Upper lobe of right lung (tissue), 1 donor: ENCODE data around the gene GNRH2. TPM values are rescaled to one million over a fixed set of nuclear protein-coding genes. Genes with fewer than 3 reads are reported as not detected.

Experiments
- ATAC-seq: fragments of 200-7000 bp; cut with Tn5 transposase; one replicate; pipeline ENCODE4 v1.9.1; 2020; ENCODE audit warnings: mild to moderate bottlenecking, moderate library complexity
- DNase-seq: peaks from one replicate; pipeline ENCODE4 v3.0.0-alpha.2; 2020
- H3K27ac ChIP-seq: fragments of 200-600 bp; one replicate; pipeline ENCODE4 v1.8.0; 2022
- H3K27me3 ChIP-seq: fragments of 200-600 bp; one replicate; pipeline ENCODE4 v1.8.0; 2022; ENCODE audit warnings: mild to moderate bottlenecking
- H3K36me3 ChIP-seq: fragments of 200-600 bp; one replicate; pipeline ENCODE4 v1.8.0; 2022
- H3K4me1 ChIP-seq: fragments of 200-600 bp; one replicate; pipeline ENCODE4 v1.8.0; 2022
- H3K4me3 ChIP-seq: fragments of 200-600 bp; one replicate; pipeline ENCODE4 v1.8.0; 2022; ENCODE audit warnings: mild to moderate bottlenecking
- H3K9me3 ChIP-seq: fragments of 200-600 bp; one replicate; pipeline ENCODE4 v1.8.0; 2022
- CTCF ChIP-seq: fragments of 200-600 bp; IDR thresholded peaks from one replicate; pipeline ENCODE4 v1.8.0; 2022; ENCODE audit warnings: antibody characterized with exemption
- intact Hi-C: fragments of 100-400 bp; cut with DNase I; formaldehyde crosslinking; loops from one replicate; pipeline ENCODE4 v1.11.0; 2022
- total RNA-seq: library from RNA; stranded (reverse); fragmentation: NEBNext Ultra II Directional; extraction: Animal tissue kit (Norgen Biotek cat#: 25700); gene quantifications from one replicate; pipeline ENCODE4 v1.2.1, GENCODE V29; 2021
- donor health status: DM: no; HTN: yes; CAD: no; lungs with severe emphysema.

The GNRH2 gene
- total RNA-seq, 1 donor from 2014 or later: not detected

DNA sequence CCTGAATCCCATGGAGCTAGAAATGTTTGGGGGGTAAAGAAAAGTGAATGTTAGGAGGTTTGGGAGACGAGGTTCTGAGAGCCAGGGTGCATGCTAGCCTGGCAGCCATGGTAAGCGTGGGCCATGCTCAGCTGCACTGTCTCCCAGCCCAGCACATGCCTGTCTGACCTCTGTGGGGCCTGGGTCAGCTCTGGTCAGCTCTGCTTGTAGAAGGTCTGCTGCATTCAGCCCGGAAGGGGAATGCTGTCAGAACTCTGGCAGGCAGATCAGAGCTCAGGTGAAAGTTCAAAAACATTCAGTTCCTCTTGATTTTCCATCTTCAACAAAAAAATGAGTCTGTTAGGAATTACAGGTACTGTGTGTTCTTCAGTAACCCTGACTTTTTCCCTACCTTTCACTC is 5.8 kb upstream of the GNRH2 start:
- peak; percentile 19 for DNase-seq
- Histone ChIP-seq H3K36me3 (peaks cover 57% of the 10 kb centered on the region), H3K27me3 (no peaks in the 10 kb centered on the region), H3K9me3 (no peaks in the 10 kb centered on the region), H3K4me3 (no peak overlapping the region), H3K4me1 (peaks cover 4% of the 10 kb centered on the region), H3K27ac (no peak overlapping the region)
- TF ChIP-seq CTCF: no peak
- intact Hi-C loops: no loop called here
- ATAC-seq: no peak

DNA sequence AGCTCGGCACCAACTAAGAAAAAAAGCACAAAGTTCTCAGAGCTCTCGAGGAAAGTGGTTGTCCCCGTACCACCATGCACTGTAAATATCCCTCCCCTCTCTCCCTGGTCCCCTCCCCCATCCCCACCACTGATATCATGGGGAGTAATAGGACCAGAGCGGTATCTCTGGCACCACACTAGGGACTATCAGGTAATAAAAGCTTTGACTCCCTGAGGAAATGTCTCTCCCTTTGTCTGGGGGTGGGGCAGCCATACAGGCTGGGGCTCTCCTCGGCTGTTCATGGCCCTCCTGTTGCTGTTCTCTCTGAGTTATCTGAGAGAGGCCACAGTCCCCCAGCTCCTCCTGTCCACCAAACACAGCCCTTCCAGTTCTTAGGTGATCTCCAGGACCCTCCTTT is 5.0 kb upstream of the GNRH2 start:
- Histone ChIP-seq H3K36me3 (peaks cover 57% of the 10 kb centered on the region), H3K4me3 (no peak overlapping the region), H3K9me3 (no peaks in the 10 kb centered on the region), H3K27me3 (no peaks in the 10 kb centered on the region), H3K4me1 (peaks cover 4% of the 10 kb centered on the region), H3K27ac (no peak overlapping the region)
- DNase-seq (no peak), ATAC-seq (no peak)
- intact Hi-C loops: no loop called here
- TF ChIP-seq CTCF: no peak

DNA sequence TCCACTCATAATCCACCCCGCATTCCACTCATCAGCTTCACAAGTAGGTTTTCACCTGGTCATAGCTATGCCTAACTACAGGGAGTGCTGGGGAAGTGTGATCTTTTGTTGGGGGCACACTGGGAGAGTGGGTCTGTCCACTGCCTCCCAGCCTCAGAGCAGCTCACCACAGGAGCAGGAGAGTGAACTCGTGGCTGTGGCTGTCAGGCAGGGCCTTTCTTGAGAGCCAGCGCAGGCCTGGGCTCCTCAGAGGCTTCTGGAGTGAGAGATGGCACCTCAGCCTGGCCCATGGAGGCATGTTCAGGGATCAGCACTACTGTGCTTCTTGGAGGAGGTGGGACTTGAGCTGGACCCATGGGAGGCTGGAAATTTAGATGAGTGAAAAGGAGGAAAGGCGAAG is 4.0 kb upstream of the GNRH2 start:
- intact Hi-C loops: no loop called here
- Histone ChIP-seq H3K9me3 (no peaks in the 10 kb centered on the region), H3K27me3 (no peaks in the 10 kb centered on the region), H3K27ac (no peak overlapping the region), H3K4me3 (no peak overlapping the region), H3K4me1 (peaks cover 4% of the 10 kb centered on the region), H3K36me3 (peaks cover 57% of the 10 kb centered on the region)
- ATAC-seq: no peak
- no peak for TF ChIP-seq CTCF
- DNase-seq: no peak

GRCh38 chr20:3040086-3040485 is 3.3 kb upstream of the GNRH2 start:
- TF ChIP-seq CTCF: no peak
- no peak for ATAC-seq
- Histone ChIP-seq H3K9me3 (no peaks in the 10 kb centered on the region), H3K27ac (no peak overlapping the region), H3K27me3 (no peaks in the 10 kb centered on the region), H3K4me1 (peaks cover 4% of the 10 kb centered on the region), H3K4me3 (no peak overlapping the region), H3K36me3 (peaks cover 54% of the 10 kb centered on the region)
- DNase-seq: no peak
- intact Hi-C loops: no loop called here

DNA sequence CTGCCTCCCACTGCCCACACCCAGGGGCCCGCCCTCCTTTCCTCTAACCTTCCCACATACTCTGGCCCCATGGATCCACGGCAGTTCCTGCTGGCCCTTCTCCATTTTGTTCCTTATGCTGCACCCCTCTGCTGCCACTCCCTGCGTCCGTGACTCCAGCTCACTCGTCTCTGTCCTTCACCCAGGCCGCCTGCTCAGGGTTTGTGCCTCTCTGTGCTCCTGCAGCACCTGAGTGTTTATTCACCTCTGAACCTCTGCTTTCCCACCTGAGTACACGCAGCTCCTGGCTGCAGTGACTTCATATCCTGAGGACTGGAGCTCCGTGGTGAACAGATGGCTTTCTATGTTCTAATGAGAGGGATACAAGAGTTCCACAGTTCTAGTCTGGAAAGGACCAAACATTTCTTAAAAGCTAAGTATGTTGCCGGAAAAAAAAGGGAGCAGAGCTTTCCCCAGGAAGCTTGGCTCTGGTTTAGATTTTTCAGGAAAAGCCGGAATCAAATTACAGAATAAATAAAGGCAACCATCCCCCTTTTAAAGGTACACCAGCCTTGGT is 1.5 kb upstream of the GNRH2 start:
- no peak for TF ChIP-seq CTCF
- intact Hi-C loops: no loop called here
- Histone ChIP-seq H3K27me3 (no peaks in the 10 kb centered on the region), H3K4me1 (peaks cover 9% of the 10 kb centered on the region), H3K9me3 (no peaks in the 10 kb centered on the region), H3K27ac (peak overlapping the region; percentile 68), H3K36me3 (peaks cover 35% of the 10 kb centered on the region), H3K4me3 (no peak overlapping the region)
- DNase-seq (no peak), ATAC-seq (no peak)

- Histone ChIP-seq H3K4me1 (peaks cover 15% of the 10 kb centered on the region), H3K4me3 (no peak overlapping the region), H3K27ac (peak overlapping the region; percentile 42), H3K9me3 (no peaks in the 10 kb centered on the region), H3K36me3 (peaks cover 32% of the 10 kb centered on the region), H3K27me3 (no peaks in the 10 kb centered on the region)
- DNase-seq (peak; percentile 35), ATAC-seq (no peak)
- TF ChIP-seq CTCF: no peak
- intact Hi-C loops: no loop called here
These were observed 797 bp upstream of the GNRH2 start for GRCh38 chr20:3042625-3043024.
